ENCODE measurements around the gene ADGRL2. TPM values are rescaled to one million over a fixed set of nuclear protein-coding genes. Genes with fewer than 3 reads are reported as not detected.
A peak's percentile ranks its signal among the peaks of the same experiment; 100 is the strongest.

ADGRL2 gene
- total and polyA plus RNA-seq, 2 experiments from 2014 or later, result 38.2 to 90.3 TPM

- Histone ChIP-seq H3K4me3 (no peak overlapping the region), H2AFZ (no peak overlapping the region), H3K4me1 (ENCODE audit: insufficient read depth) (peaks cover 36% of the 10 kb centered on the region), H3K27ac (ENCODE audit: low read depth) (no peak overlapping the region), H3K27me3 (ENCODE audit: insufficient read depth) (no peaks in the 10 kb centered on the region), H4K20me1 (replicated peaks; ENCODE audit: insufficient read depth) (no peaks in the 10 kb centered on the region), H3K79me2 (replicated peaks; ENCODE audit: insufficient read depth) (peaks cover 94% of the 10 kb centered on the region), H3K36me3 (ENCODE audit: insufficient read depth) (no peaks in the 10 kb centered on the region), H3K4me2 (no peak overlapping the region), H3F3A (replicated peaks; ENCODE audit: low read depth) (no peaks in the 10 kb centered on the region), H3K9me2 (ENCODE audit: insufficient read depth) (no peaks in the 10 kb centered on the region)
- peaks cover 53% of the 10 kb centered on the region for H3K4me1 Mint-ChIP-seq
- peaks cover 18% of the 10 kb centered on the region for H3K36me3 Mint-ChIP-seq (ENCODE audit: low read depth)
- peaks cover 2% of the 10 kb centered on the region for H3K27me3 Mint-ChIP-seq (ENCODE audit: insufficient read depth, low read depth, poor library complexity)
- H3K4me3 Mint-ChIP-seq, result no peak overlapping the region
- DNase-seq (ENCODE audit: low spot score) (no peak), ATAC-seq (no peak)
- TF ChIP-seq, protein P1, sequence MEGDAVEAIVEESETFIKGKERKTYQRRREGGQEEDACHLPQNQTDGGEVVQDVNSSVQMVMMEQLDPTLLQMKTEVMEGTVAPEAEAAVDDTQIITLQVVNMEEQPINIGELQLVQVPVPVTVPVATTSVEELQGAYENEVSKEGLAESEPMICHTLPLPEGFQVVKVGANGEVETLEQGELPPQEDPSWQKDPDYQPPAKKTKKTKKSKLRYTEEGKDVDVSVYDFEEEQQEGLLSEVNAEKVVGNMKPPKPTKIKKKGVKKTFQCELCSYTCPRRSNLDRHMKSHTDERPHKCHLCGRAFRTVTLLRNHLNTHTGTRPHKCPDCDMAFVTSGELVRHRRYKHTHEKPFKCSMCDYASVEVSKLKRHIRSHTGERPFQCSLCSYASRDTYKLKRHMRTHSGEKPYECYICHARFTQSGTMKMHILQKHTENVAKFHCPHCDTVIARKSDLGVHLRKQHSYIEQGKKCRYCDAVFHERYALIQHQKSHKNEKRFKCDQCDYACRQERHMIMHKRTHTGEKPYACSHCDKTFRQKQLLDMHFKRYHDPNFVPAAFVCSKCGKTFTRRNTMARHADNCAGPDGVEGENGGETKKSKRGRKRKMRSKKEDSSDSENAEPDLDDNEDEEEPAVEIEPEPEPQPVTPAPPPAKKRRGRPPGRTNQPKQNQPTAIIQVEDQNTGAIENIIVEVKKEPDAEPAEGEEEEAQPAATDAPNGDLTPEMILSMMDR (conservative IDR thresholded peaks at IDR 0.05; ENCODE audit: low read depth in 2 of 2), result no peak
- TF ChIP-seq NANOG (IDR thresholded peaks at IDR 0.05; ENCODE audit: borderline replicate concordance), result no peak
- no peak for TF ChIP-seq EZH2 (IDR thresholded peaks at IDR 0.05; ENCODE audit: low read depth, unreplicated experiment)
- no peak for TF ChIP-seq ZNF462 (CRISPR knock-in tag; IDR thresholded peaks at IDR 0.05)
- TF ChIP-seq EZH2phosphoT487 (IDR thresholded peaks at IDR 0.05; ENCODE audit: unreplicated experiment), result no peak
- TF ChIP-seq STAT1 (IDR thresholded peaks at IDR 0.05; ENCODE audit: unreplicated experiment), result no peak
- peak overlapping the region; percentile 82 for H3K27ac Mint-ChIP-seq
- peaks cover 9% of the 10 kb centered on the region; the same call in 2 of the 3 replicates for H3K9me3 Mint-ChIP-seq
These were observed 73.7 kb downstream of the ADGRL2 start for GRCh38 chr1:81874461-81874860.
